Uterus (tissue), 4 donors: ENCODE measurements around the gene SOSTDC1. TPM values are rescaled to one million over a fixed set of nuclear protein-coding genes. Genes with fewer than 3 reads are reported as not detected.

ENCODE experiments used
- DNase-seq, 2 donors: peaks; one replicate each; pipeline ENCODE4 v3.0.0-alpha.2; 2019 to 2020
- H3K27ac ChIP-seq, 2 donors: fragments of 200-600 bp; sonication (generic); 1 replicate in 1 of 2; 2 replicates in 1 of 2; pipeline ENCODE4 v1.5.1; 2016 to 2018
- H3K27me3 ChIP-seq, 2 donors: fragments of 200-600 bp; sonication (generic); one replicate each; pipeline ENCODE4 v1.5.1; 2018 to 2019; ENCODE audit warnings: control low read depth in 1 of 2
- H3K36me3 ChIP-seq, 2 donors: fragments of 200-600 bp; sonication (generic); one replicate each; pipeline ENCODE4 v1.5.1; 2019; ENCODE audit warnings: control low read depth in 1 of 2
- H3K4me1 ChIP-seq, 2 donors: fragments of 200-600 bp; sonication (generic); one replicate each; pipeline ENCODE4 v1.5.1; 2018 to 2019; ENCODE audit warnings: control low read depth in 1 of 2
- H3K4me3 ChIP-seq, 2 donors: fragments of 200-600 bp; sonication (generic); 1 replicate in 1 of 2; 2 replicates in 1 of 2; pipeline ENCODE4 v1.5.1; 2018 to 2019; ENCODE audit warnings: mild to moderate bottlenecking in 1 of 2
- H3K9me3 ChIP-seq, 2 donors: fragments of 200-600 bp; sonication (generic); one replicate each; pipeline ENCODE4 v1.5.1; 2019; ENCODE audit warnings: control low read depth in 1 of 2
- CTCF ChIP-seq, 4 experiments: fragments of 200-600 bp in 2 of 4; fragments of 450-650 bp in 2 of 4; sonication (generic) in 2 of 4; IDR thresholded peaks; one replicate each; pipeline ENCODE4 v1.5.1; 2016 to 2019; ENCODE audit warnings: antibody characterized with exemption in 4 of 4, mild to moderate bottlenecking in 2 of 4, moderate library complexity in 1 of 4
- POLR2A ChIP-seq, 2 donors: fragments of 450-650 bp; IDR thresholded peaks; one replicate each; pipeline ENCODE4 v1.6.1; 2016; ENCODE audit warnings: antibody characterized with exemption in 2 of 2, mild to moderate bottlenecking in 1 of 2, moderate library complexity in 1 of 2
- intact Hi-C: fragments of 100-400 bp; cut with DNase I; formaldehyde crosslinking; loops from one replicate; pipeline ENCODE4 v1.15.1; 2023; ENCODE audit warnings: low total_unique reads
- total RNA-seq, 4 donors: library from RNA; depleted of rRNA in 3 of 4; stranded (reverse); fragments of >200 nt in 3 of 4; gene quantifications; one replicate each; pipeline versions ENCODE4 v1.1.0 to v1.2.4, GENCODE V29; 2014 to 2023
- donor health status: DM: yes; HTN: yes; CAD: no.

The SOSTDC1 gene
- total RNA-seq, 4 donors from 2014 or later: 14.2 TPM; not detected in 3

- H3K27me3 ChIP-seq: no peaks in the 10 kb centered on the region
- intact Hi-C loops: no loop called here
- H3K27ac ChIP-seq: no peak overlapping the region
- DNase-seq: no peak
- no peaks in the 10 kb centered on the region for H3K36me3 ChIP-seq
- TF ChIP-seq CTCF (IDR thresholded peaks at IDR 0.05): no peak
- no peak for TF ChIP-seq POLR2A (IDR thresholded peaks at IDR 0.05)
- no peaks in the 10 kb centered on the region for H3K4me1 ChIP-seq
- H3K9me3 ChIP-seq: no peaks in the 10 kb centered on the region
- H3K4me3 ChIP-seq: no peak overlapping the region
These were observed 14.1 kb upstream of the SOSTDC1 start for GRCh38 chr7:16479591-16479990.

- DNase-seq: no peak
- no peaks in the 10 kb centered on the region for H3K4me1 ChIP-seq
- intact Hi-C loops: no loop called here
- H3K9me3 ChIP-seq: no peaks in the 10 kb centered on the region
- H3K4me3 ChIP-seq: no peak overlapping the region
- no peaks in the 10 kb centered on the region for H3K27me3 ChIP-seq
- no peak for TF ChIP-seq CTCF (IDR thresholded peaks at IDR 0.05)
- TF ChIP-seq POLR2A (IDR thresholded peaks at IDR 0.05): no peak
- H3K36me3 ChIP-seq: no peaks in the 10 kb centered on the region
- no peak overlapping the region for H3K27ac ChIP-seq
These were observed 13.6 kb upstream of the SOSTDC1 start for GRCh38 chr7:16479161-16479560.

- intact Hi-C loops: no loop called here
- TF ChIP-seq POLR2A (IDR thresholded peaks at IDR 0.05) (no peak), CTCF (IDR thresholded peaks at IDR 0.05) (no peak)
- no peak overlapping the region for H3K27ac ChIP-seq
- H3K4me3 ChIP-seq: no peak overlapping the region
- no peaks in the 10 kb centered on the region for H3K27me3 ChIP-seq
- no peaks in the 10 kb centered on the region for H3K36me3 ChIP-seq
- no peaks in the 10 kb centered on the region for H3K9me3 ChIP-seq
- H3K4me1 ChIP-seq: no peaks in the 10 kb centered on the region
- DNase-seq: no peak
These were observed 6.4 kb upstream of the SOSTDC1 start for GRCh38 chr7:16471933-16472332.

GRCh38 chr7:16463949-16464715 is 1.4 kb downstream of the SOSTDC1 start:
- TF ChIP-seq CTCF (IDR thresholded peaks at IDR 0.05): no peak
- no peak for TF ChIP-seq POLR2A (IDR thresholded peaks at IDR 0.05)
- H3K9me3 ChIP-seq: no peaks in the 10 kb centered on the region
- intact Hi-C loops: no loop called here
- H3K27ac ChIP-seq: no peak overlapping the region
- DNase-seq: no peak
- H3K4me1 ChIP-seq: no peaks in the 10 kb centered on the region
- H3K27me3 ChIP-seq: no peaks in the 10 kb centered on the region
- H3K4me3 ChIP-seq: no peak overlapping the region
- H3K36me3 ChIP-seq: no peaks in the 10 kb centered on the region

- Histone ChIP-seq H3K36me3 (no peaks in the 10 kb centered on the region), H3K4me3 (no peak overlapping the region), H3K4me1 (no peaks in the 10 kb centered on the region), H3K27me3 (no peaks in the 10 kb centered on the region), H3K9me3 (no peaks in the 10 kb centered on the region), H3K27ac (no peak overlapping the region)
- intact Hi-C loops: no loop called here
- TF ChIP-seq CTCF (IDR thresholded peaks at IDR 0.05) (no peak), POLR2A (IDR thresholded peaks at IDR 0.05) (no peak)
- no peak for DNase-seq
These were observed 2.0 kb downstream of the SOSTDC1 start for GRCh38 chr7:16463520-16463919.
